Gastrocnemius medialis (tissue), 4 donors: ENCODE measurements around the gene FAM168A.

Experiments
- POLR2A ChIP-seq, 2 donors: fragments of 450-650 bp; IDR thresholded peaks; one replicate each; pipeline ENCODE4 v1.6.1; 2017; ENCODE audit warnings: antibody characterized with exemption in 2 of 2, mild to moderate bottlenecking in 2 of 2, moderate library complexity in 2 of 2
- TF ChIP-seq, protein P1 (sequence below), 5 experiments: fragments of 450-650 bp in 3 of 5; fragments of 200-600 bp in 2 of 5; sonication (generic) in 2 of 5; IDR thresholded peaks in 4 of 5; conservative IDR thresholded peaks in 1 of 5; 1 replicate in 4 of 5; 2 replicates in 1 of 5; pipeline ENCODE4 v1.5.1; 2016 to 2019; ENCODE audit warnings: antibody characterized with exemption in 5 of 5, mild to moderate bottlenecking in 3 of 5, moderate library complexity in 3 of 5

- TF ChIP-seq, protein P1, sequence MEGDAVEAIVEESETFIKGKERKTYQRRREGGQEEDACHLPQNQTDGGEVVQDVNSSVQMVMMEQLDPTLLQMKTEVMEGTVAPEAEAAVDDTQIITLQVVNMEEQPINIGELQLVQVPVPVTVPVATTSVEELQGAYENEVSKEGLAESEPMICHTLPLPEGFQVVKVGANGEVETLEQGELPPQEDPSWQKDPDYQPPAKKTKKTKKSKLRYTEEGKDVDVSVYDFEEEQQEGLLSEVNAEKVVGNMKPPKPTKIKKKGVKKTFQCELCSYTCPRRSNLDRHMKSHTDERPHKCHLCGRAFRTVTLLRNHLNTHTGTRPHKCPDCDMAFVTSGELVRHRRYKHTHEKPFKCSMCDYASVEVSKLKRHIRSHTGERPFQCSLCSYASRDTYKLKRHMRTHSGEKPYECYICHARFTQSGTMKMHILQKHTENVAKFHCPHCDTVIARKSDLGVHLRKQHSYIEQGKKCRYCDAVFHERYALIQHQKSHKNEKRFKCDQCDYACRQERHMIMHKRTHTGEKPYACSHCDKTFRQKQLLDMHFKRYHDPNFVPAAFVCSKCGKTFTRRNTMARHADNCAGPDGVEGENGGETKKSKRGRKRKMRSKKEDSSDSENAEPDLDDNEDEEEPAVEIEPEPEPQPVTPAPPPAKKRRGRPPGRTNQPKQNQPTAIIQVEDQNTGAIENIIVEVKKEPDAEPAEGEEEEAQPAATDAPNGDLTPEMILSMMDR (IDR thresholded peaks at IDR 0.05 in 4 of 5, conservative IDR thresholded peaks at IDR 0.05 in 1 of 5): no peak
- no peak for TF ChIP-seq POLR2A (IDR thresholded peaks at IDR 0.05)
These were observed 188.5 kb downstream of the FAM168A start for GRCh38 chr11:73409431-73409830.
